Measurements from ENCODE around the gene TAC4.

DNA sequence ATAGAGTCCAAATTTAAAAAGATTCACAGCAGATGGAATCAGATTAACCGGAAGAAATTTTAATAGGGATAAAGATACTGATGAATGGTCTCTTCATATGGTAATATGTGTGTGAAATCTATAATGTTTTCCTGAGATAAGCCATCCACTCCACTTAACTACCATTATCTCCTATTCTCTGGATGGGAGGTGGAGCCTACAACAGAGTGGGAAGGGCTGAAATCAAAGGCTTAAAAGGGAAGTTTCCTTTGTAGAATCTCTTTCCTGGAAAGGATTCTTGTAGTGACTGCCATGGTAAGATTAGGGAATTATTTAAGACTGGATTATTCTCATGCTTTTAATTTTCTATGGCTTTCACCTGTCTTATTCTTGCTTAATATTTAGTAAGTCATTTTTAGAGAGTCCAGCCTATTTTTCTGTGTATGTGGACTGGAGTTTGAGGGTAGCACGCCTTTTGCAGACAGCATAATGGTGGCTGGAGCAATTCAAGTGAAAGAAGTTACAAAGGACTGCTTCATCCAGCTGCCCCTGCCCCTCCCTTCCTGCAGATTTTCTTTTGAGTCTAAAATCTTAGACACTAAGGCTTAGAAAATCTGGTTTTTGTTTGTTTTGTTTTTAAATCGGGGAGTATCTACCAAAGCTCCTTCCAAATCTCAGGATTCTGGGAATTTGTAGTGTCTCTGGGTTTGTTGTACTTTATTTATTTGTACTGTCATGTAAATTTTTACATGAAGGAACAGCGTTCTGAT is 32.9 kb downstream of the TAC4 start:
- TF ChIP-seq GABPA (IDR thresholded peaks at IDR 0.05; ENCODE audit: low read depth) (no peak), SPI1 (IDR thresholded peaks at IDR 0.05; ENCODE audit: borderline replicate concordance, low read depth) (no peak), CTCF (IDR thresholded peaks at IDR 0.05; ENCODE audit: insufficient read depth, low read length) (no peak), REST (IDR thresholded peaks at IDR 0.05; ENCODE audit: insufficient replicate concordance, low read depth) (no peak), POLR2AphosphoS5 (IDR thresholded peaks at IDR 0.05; ENCODE audit: low read depth) (no peak)

All from HL-60 (cell line).